ENCODE results near the gene FXYD7. TPM values are rescaled to one million over a fixed set of nuclear protein-coding genes. Genes with fewer than 3 reads are reported as not detected.

The FXYD7 gene
- polyA plus RNA-seq, 12 donors = 0.53 to 2.2 (median 1.1) TPM; not detected in 2

GRCh38 chr19:35164418-35164817, 21.4 kb downstream of the FXYD7 start:
- no peak for DNase-seq

DNA sequence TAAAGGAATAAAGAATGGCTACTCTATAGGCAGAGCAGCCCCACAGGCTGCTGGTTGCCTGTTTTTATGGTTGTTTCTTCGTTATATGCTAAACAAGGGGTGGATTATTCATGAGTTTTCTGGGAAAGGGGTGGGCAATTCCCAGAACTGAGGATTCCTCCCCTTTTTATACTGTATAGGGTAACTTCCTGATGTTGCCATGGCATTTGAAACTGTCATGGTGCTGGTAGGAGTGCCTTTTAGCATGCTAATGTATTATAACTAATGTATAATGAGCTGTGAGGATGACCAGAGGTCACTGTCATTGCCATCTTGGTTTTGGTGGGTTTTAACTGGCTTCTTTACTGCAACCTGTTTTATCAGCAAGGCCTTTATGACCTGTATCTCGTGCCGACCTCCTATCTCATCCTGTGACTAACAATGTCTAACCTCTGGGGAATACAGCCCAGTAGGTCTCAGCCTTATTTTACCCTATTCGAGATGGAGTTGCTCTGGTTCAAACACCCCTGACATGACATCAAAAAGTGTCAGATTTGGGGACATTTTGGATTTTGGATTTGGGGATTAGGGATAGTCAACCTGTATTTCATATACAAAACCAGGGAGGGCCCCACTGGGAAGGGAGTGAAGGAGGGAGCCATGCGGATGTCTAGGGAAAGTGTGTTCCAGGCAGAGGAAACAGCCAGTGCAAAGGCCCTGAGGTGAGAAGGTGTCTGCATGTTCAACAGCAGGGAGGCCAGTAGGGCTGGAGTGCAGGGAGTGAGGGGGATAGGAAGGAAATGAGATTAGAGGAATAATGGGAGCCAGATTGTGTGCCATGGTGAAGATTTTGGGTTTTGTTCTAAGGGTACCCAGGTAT, 22.4 kb downstream of the FXYD7 start:
- no peak for DNase-seq

DNA sequence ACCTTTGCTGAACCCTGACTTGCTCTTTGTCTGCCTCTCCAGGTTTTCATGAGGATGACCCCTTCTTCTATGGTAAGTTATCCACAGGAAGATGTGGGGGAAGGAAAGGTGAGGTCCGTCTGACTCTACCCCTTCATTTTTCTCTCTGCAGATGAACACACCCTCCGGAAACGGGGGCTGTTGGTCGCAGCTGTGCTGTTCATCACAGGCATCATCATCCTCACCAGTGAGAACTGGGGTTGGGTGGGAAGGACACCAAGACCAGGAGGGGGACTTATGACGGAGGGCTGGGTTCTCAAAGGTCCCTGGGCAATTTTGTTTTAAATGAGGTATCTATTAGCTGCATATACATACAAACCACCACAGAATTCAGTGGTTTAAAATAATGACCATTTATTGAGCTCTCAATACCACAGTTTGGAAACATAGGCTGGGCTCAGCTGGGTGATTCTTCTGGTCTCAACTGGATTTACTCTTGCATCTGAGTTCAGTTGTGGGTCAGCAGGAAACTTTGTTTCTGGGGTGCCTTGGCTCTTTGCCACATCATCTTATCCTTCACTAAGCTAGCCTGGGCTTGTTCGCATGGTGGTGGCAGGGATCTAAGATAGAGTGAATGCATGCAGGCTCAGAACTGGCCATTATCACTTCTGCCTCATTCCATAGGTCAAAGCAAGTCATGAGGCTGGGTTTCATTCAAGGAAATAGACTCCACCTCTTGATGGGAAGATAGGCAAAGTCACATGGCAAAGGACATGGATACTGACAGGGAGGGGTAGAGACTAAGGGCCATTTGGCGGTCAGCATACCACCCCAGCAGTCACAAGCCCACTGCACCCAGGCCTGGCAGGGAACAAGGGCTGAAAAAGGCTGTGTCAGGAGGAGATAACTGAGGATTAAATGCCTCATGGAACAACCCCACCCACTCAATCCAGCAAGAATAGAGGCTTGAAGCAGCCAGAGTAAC, 23.3 kb downstream of the FXYD7 start:
- DNase-seq = no peak

- no peak for DNase-seq
These were observed 24.4 kb downstream of the FXYD7 start for GRCh38 chr19:35167251-35168119.

GRCh38 chr19:35168196-35168595, 25.1 kb downstream of the FXYD7 start:
- DNase-seq = no peak

DNA sequence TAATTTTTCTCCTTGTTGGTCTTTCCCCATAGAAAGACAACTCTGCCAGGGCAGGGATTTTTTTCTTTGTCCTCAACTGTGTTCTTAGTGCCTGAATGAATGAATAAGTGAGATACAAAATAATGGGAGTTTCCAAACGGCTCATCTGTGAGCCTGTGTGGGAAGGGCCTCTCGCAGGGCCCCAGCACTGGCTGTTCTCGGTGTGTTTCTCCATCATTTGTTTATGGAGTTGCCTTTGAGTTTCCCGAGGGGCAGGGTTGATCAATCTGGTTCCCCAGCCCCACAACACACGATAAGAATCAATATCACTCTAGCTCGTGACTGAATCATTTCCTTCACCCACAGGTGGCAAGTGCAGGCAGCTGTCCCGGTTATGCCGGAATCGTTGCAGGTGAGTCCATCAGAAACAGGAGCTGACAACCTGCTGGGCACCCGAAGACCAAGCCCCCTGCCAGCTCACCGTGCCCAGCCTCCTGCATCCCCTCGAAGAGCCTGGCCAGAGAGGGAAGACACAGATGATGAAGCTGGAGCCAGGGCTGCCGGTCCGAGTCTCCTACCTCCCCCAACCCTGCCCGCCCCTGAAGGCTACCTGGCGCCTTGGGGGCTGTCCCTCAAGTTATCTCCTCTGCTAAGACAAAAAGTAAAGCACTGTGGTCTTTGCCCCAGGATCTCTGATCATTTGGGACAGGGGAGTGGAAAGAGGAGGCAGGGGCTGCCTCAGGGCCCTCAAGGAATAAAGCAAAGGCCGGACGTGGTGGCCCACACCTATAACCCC, 26.4 kb downstream of the FXYD7 start:
- DNase-seq = no peak

- DNase-seq = no peak
These were observed 27.5 kb downstream of the FXYD7 start for GRCh38 chr19:35170359-35171061.

GRCh38 chr19:35171730-35172129, 28.7 kb downstream of the FXYD7 start:
- no peak for DNase-seq

- no peak for DNase-seq
These were observed 31.2 kb downstream of the FXYD7 start for GRCh38 chr19:35174226-35174625.

DNA sequence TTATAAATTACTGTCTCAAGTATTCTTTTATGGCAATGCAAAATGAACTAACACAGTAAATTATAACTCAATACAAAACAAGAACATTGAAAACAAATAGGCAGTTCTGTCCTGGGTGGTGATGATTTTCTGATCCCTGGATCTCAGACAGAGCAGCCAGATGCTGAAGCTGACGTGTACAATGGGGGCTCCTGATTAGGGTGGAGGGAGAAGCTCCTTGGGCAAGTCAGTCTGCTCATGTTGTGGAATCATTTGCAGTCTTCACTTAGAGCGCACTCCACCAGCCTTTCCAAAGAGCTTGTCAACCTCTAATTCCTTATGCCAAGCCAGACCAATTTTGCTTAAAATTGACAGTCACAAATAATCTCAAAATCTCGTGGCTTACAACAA, 33.1 kb downstream of the FXYD7 start:
- DNase-seq = no peak

DNA sequence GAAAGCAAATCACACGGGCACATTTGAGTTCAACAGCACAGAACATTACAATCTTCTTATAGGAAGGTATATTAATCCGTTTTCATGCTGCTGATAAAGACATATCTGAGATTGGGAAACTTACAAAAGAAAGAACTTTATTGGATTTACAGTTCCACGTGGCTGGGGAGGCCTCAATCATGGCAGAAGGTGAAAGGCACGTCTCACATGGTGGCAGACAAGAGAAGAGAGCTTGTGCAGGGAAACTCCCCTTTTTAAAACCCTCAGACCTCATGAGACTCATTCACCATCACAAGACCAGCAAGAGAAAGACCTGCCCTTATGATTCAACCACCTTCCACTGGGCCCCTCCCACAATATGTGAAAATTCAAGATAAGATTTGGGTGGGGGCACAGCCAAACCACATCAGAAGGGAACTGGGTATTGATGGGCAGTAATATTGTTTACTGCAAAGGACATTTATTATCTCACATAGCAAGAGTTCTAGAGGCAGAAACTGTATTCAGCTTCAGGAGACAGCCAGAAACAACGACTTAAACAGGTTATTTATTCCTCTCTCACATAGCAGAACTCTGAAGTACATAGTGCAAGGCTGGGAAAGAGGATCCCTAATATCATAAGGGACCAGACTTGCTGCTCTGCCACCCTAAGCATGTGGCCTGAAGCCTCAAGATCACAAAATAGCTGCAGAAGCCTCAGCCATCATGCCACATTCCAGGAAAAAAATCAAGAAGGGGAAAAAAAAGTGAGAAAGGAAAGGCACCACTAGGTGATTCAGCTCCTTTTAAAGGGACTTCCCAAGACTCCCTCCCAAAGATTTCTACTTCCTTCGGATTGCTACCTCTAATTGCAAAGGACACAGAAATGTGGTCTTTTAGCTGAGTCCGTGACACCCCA, 34.6 kb downstream of the FXYD7 start:
- DNase-seq = no peak

- no peak for DNase-seq
These were observed 35.6 kb downstream of the FXYD7 start for GRCh38 chr19:35178701-35179100.

- DNase-seq = no peak
These were observed 36.8 kb downstream of the FXYD7 start for GRCh38 chr19:35179830-35180229.

- no peak for DNase-seq
These were observed 38.3 kb downstream of the FXYD7 start for GRCh38 chr19:35181387-35181786.

DNA sequence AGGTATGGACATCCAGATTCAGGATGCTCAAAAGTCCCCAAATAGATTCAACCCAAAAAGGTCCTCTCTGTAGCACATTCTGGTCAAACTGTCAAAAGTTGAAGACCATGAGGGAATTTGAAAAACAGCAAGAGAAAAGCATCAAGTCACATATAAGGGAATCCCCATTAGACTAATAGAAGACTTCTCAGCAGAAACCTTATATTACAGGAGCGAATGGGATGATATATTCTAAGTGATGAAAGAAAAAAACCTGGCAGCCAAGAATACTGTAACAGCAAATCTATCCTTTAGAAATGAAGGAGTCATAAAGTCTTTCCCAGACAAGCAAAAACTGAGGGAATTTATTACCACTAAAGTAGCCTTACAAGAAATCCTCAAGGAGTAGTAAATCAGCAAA, 41.2 kb downstream of the FXYD7 start:
- DNase-seq = no peak

- DNase-seq = no peak
These were observed 41.8 kb downstream of the FXYD7 start for GRCh38 chr19:35184884-35185283.

GRCh38 chr19:35194012-35194984, 51.2 kb downstream of the FXYD7 start:
- no peak for DNase-seq

DNA sequence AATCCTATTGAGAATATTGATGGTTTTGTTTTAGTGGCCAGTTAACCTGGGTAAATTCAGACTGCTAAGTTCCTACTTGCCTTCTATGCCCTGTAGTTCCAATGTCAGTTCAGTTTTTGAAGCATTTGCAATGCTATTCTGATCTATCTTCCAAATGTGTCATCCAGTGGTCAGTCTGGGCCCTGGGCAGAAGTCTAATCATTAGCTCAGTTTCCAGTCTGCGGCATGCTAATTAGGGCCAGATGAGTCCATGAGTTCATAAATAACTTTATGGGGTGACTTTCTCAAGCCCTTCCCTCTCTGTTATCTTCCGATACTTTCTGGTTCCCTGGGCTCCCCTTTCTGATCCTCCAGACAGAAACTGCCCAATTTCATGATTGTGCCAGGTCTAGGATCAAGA, 52.8 kb downstream of the FXYD7 start:
- DNase-seq = no peak
